IPS DF 4.7 (cell line): ENCODE measurements around the gene TIMM13.
"Not testable (repeated sequence)": the region's sequence is repeated elsewhere in the genome, so short reads cannot be mapped to it uniquely, and the experiment has no call there.

Experiments used
- DNase-seq: peaks from one replicate; pipeline ENCODE4 v3.0.0-alpha.2; 2013; ENCODE audit warnings: low spot score; ENCODE audit errors: extremely low read depth

Gene TIMM13

GRCh38 chr19:2431318-2432055 lies 4.1 kb upstream of the TIMM13 start:
- no peak for DNase-seq

DNA sequence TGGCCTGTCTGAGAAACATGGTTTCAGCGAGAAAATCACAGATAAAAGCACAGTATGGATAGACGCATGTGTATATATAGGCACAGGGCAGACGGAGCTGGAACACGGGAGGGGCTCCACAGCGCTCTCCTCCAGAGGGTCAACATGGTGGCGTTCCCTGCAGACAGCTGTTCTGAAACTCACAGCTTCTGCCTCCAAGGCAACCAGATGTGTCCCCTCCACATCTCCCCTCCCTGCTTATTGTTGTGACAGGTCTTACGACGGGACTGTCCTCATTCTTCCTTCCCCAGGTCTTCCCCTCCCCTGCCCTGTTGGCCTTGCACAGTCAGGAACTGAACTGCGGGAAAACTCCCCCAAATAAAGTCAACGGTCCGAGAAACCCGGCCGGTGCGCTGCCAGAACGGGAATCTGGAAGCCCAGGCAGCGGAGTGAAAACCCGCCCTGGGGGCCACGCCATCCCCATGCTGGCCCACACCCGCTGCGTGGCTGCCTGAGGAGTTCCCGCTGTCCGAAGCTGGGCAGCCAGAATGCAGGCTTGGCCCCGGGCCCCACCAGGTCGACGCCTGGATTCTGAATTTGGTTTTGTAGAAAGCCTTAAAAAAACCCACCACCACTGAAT lies 2.6 kb upstream of the TIMM13 start:
- no peak for DNase-seq

GRCh38 chr19:2428756-2429711 lies 1.6 kb upstream of the TIMM13 start:
- no peak for DNase-seq

- no peak for DNase-seq
These were observed 920 bp upstream of the TIMM13 start for GRCh38 chr19:2428321-2428690.

GRCh38 chr19:2426611-2427428 lies 566 bp downstream of the TIMM13 start:
- no peak for DNase-seq

- no peak for DNase-seq
These were observed 1.5 kb downstream of the TIMM13 start for GRCh38 chr19:2425622-2426581.

DNA sequence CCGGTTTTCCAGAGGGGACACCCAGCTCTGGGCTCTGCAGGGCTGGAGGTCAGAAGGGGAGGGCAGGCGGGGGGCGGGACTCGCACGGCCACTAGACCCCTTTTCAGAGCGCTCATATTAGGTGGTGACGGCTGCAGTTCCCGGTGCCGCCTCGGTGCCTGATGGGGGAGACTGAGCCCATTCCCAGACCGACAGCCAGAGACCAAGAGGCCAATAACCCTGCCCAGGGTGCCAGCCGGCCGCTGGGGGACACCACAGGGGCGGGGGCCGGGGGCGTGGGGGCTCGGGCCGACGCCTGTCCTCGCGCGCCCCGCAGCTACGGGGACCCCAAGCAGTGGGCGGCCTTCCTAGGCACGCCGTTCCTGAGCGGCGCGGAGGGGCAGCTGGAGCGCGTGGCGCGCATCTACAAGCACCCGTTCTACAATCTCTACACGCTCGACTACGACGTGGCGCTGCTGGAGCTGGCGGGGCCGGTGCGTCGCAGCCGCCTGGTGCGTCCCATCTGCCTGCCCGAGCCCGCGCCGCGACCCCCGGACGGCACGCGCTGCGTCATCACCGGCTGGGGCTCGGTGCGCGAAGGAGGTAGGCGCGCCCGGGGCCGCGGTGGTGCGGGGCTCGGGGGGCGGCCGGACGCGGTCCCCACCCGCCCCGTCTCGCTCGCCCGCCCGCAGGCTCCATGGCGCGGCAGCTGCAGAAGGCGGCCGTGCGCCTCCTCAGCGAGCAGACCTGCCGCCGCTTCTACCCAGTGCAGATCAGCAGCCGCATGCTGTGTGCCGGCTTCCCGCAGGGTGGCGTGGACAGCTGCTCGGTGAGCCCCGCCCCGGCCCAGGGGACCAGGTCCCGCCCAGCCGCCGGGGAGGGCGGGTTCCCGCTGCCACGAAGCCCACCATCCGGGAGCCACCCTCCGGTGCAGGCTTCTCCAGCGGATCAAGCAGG lies 2.4 kb downstream of the TIMM13 start:
- no peak for DNase-seq

GRCh38 chr19:2423915-2424685 lies 3.3 kb downstream of the TIMM13 start:
- no peak for DNase-seq

DNA sequence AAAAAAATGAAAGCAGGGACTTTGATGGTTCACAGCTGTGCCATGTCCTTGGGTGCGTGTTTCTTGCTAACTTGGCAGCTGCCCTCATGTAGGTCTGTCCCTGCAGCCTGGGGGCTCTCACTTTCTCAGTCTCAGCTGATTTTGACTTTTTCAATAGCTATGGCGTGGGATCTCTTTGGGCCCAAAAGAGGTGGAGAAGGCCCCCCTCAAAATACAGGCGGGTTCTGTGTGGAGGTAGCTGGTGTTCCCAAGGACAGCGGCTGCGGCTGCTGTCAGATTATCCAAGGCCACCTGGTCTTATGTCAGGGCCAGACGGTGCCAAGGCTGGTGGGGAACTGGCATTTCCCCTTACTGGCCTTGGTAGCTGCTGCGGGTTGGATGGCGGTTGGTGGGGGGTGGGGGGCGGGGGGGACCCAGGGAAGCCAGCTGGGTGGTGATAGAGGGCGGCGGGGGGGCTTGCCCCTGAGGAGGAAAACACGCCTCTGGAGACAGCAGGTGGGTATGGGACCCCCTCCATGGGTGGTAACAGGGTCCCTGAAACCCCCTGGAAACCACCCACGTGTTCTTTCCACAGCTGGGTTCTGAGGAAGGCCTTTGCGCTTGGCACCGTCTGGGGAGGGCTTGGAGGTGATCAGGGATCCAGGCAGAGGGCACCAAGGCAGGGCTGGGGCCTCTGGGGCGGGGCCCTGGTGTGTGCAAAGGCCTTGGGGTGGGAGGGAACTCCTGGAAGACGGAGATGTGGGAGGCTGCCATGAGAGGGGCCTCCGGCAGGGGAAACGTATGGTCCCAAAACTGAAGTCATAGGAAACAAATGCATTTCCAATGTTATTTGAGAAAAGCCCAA lies 4.1 kb downstream of the TIMM13 start:
- no peak for DNase-seq

- no peak for DNase-seq
These were observed 5.6 kb downstream of the TIMM13 start for GRCh38 chr19:2421581-2422306.

- DNase-seq, result no peak
These were observed 6.9 kb downstream of the TIMM13 start for GRCh38 chr19:2420490-2420889.

DNA sequence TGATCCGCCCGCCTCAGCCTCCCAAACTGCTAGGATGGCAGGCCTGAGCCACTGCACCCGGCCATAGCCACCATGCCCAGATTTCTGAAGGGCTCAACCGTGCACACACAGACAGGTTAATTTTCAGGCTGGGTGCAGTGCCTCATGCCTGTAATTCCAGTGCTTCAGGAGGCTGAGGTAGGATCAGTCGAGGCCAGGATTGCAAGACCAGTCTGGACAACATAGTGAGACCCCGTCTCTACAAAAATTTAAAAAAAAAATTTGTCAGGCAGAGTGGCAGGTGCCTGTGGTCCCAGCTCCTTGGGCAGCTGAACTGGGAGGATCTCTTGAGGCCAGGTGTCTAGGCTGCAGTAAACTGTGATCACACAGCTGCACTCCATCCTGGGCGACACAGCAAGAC lies 7.6 kb downstream of the TIMM13 start:
- no peak for DNase-seq

GRCh38 chr19:2417881-2418406 lies 9.4 kb downstream of the TIMM13 start:
- DNase-seq, result no peak

DNA sequence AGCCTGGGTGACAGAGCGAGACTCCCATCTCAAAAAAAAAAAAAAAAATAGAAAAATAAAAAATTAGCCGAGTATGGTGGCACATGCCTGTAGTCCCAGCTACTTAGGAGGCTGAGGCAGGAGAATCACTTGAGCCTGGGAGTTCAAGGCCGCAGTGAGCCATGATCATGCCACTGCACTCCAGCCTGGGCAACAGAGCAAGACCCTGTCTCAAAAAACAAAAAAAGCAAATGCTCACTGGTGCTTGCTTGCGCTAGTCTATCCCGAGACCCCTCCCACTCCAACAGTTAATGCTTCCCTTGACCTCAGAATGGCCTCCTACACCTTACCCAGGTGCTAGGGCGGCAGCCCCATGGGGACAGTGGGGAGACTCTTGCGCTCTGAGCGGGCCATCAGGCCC lies 9.9 kb downstream of the TIMM13 start:
- not testable (repeated sequence) for DNase-seq

- DNase-seq, result no peak
These were observed 10.9 kb downstream of the TIMM13 start for GRCh38 chr19:2416321-2417097.

GRCh38 chr19:2415973-2416319 lies 11.4 kb downstream of the TIMM13 start:
- no peak for DNase-seq
